HG03469 (cell line): ENCODE results near the gene CHD9NB.

Source experiments
- ATAC-seq: cut with Tn5 transposase; IDR thresholded peaks from one replicate; pipeline ENCODE4 v1.9.1; 2021; ENCODE audit warnings: mild to moderate bottlenecking, moderate library complexity, moderate number of reproducible peaks; ENCODE audit not compliant: unreplicated experiment

Gene CHD9NB

DNA sequence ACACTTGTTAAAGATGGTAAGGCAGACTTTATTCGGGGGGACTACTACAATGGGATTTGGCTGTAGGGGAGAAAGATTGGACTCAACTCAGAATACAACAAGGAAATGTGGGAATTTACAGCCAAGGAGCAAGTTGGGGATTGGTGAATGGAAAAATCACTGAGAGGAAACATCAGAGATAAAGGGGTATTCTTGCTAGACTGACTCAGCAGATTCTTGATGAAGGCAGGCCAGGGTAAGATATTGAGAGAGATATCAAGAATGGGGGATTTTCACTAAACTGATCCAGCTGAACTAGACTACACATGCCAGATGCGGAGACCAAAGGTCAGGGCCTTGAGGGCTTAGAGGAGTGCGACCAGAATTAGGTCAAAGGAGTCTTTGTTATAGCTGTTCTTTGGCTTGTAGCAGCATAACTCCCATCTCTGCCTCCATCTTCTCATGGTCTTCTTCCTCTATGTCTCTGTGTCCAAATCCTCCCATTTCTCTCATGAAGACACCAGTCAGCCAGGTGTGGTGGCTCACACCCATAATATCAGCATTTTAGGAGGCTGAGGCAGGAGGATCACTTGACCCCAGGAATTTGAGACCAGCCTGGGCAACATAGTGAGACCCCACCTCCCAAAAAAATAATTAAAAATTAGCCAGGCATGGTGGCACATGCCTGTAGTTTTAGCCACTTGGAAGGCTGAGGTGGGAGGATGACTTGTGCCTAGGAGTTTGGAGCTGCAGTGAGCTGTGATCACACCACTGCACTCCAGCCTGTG lies 17.3 kb downstream of the CHD9NB start:
- no peak for ATAC-seq

DNA sequence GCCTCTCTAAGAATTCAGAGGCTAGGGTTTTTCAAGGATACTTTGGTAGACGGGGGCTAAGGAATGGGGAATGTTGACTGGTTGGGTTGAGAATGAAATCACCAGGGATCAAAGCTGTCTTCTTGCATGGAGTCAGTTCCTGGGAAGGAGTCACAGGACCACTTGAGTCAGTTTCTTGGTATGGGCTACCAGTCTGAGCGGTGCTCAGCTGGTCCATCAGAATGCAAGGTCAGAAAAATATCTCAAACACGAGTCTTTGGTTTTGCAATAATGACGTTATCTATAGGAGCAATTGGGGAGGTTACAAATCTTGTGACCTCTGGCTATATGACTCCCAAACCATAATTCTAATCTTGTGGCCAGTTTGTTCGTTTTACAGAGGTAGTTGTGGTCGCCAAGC lies 18.4 kb downstream of the CHD9NB start:
- ATAC-seq = no peak

- no peak for ATAC-seq
These were observed 21.3 kb downstream of the CHD9NB start for GRCh38 chr16:53031323-53031942.

DNA sequence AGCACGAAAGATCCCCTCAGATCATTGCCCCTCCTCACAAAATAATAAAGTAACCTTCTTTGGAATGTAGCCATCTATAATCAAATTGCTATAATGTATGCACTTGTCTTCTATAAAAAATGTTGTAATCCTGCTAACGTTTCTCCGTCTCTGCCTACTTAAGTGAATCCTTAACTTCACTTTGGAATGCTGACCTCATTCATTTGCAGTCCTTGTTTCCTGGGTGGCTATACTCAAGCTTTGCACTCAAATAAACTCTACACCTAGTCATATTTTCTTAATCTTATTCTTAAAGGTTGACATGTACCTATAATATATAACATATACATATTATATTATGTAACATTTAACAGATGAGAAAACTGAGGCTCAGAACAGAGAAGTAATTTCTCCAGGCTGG lies 22.7 kb downstream of the CHD9NB start:
- no peak for ATAC-seq

- no peak for ATAC-seq
These were observed 28.7 kb downstream of the CHD9NB start for GRCh38 chr16:53024045-53024444.

GRCh38 chr16:53022374-53022773 lies 30.3 kb downstream of the CHD9NB start:
- ATAC-seq = no peak

GRCh38 chr16:53018834-53019416 lies 33.8 kb downstream of the CHD9NB start:
- no peak for ATAC-seq

GRCh38 chr16:53014287-53014686 lies 38.4 kb downstream of the CHD9NB start:
- no peak for ATAC-seq

GRCh38 chr16:53007095-53007494 lies 45.6 kb downstream of the CHD9NB start:
- ATAC-seq = no peak

- ATAC-seq = no peak
These were observed 54.8 kb downstream of the CHD9NB start for GRCh38 chr16:52997922-52998321.

DNA sequence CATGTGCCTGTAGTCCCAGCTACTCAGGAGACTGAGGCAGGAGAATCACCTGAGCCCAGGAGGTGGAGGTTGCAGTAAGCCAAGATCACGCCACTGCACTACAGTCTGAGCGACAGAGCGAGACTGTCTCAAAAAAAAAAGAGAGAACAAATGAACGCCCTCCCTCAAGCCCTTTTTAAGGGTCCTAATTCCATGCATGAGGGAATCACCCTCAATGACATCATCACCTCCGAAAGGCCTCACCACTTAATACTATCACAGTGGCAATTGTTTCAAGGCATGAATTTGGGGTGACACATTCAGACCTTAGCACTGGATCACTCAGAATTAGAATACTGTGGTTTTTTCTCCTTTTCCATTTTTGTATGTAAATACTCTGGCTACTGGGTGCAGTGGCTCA lies 57.8 kb downstream of the CHD9NB start:
- ATAC-seq = no peak

GRCh38 chr16:52993179-52993578 lies 59.5 kb downstream of the CHD9NB start:
- no peak for ATAC-seq

DNA sequence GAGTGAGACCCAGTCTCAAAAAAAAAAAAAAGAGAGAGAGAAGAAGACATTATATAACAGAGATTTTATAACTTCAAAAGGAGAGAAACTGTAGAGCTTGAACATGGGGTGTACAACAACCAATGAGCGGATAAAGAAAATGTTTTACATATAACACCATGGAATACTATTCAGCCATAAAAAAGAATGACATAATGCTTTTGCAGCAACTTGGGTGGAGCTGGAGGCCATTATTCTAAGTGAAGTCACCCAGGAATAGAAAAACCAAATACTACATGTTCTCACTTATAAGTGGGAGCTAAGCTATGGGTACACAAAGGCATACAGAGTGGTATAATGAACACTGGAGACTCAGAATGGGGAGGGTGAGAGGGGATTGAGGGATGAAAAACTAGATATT lies 61.1 kb downstream of the CHD9NB start:
- no peak for ATAC-seq
